GM12875 (cell line): ENCODE measurements around the gene ADGRB2.
"Not testable (repeated sequence)": the region's sequence is repeated elsewhere in the genome, so short reads cannot be mapped to it uniquely, and the experiment has no call there.

Source experiments
- H3K4me3 ChIP-seq: one replicate; pipeline ENCODE4 v1.5.1; 2011; ENCODE audit warnings: low read depth, low read length, control low read depth
- TF ChIP-seq, protein P1 (sequence below): IDR thresholded peaks from 2 replicates; pipeline ENCODE4 v1.5.1; 2011; ENCODE audit warnings: low read depth, mild to moderate bottlenecking, control low read depth, inconsistent platforms, low read length, moderate library complexity, borderline replicate concordance; ENCODE audit not compliant: insufficient read depth

The ADGRB2 gene

DNA sequence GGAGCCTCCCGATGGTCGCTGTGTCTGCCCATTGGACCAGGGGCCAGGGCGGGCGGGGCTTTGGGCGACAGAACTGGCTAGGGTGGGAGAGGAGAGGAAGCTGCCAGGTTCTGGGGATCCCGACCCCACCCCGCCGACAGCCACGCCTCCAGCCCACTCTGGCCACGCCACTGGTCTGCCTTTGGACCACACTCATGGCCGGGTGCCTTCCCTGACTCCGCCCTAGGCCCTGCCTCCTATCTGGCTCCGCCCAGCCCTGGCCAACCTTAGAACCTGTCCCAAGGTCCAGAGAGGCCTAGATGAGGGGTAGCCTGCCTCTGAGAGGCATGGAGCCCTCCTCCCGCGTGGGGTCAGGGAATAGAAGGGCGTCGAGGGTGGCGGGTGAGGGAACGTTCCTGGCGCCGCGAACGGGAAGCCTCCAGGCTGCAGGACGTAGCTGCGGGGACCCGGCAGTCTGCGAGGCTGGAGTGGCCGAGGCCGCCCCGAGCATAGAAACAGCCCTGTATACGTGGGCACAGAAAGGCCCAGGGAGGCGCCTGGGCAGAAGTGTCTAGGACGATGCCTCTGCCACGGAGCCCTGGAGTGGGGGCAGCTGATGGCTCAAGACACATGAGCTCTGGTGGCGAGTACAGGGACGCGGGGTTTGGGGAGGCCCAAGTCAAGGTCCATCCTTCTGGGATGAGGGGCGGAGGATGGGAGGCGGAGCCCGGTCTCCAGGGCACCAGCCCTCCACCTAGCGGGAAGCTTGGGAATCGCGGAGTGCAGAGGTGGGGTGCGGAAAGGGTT, 48.9 kb downstream of the ADGRB2 start:
- no peak overlapping the region for H3K4me3 ChIP-seq
- TF ChIP-seq, protein P1, sequence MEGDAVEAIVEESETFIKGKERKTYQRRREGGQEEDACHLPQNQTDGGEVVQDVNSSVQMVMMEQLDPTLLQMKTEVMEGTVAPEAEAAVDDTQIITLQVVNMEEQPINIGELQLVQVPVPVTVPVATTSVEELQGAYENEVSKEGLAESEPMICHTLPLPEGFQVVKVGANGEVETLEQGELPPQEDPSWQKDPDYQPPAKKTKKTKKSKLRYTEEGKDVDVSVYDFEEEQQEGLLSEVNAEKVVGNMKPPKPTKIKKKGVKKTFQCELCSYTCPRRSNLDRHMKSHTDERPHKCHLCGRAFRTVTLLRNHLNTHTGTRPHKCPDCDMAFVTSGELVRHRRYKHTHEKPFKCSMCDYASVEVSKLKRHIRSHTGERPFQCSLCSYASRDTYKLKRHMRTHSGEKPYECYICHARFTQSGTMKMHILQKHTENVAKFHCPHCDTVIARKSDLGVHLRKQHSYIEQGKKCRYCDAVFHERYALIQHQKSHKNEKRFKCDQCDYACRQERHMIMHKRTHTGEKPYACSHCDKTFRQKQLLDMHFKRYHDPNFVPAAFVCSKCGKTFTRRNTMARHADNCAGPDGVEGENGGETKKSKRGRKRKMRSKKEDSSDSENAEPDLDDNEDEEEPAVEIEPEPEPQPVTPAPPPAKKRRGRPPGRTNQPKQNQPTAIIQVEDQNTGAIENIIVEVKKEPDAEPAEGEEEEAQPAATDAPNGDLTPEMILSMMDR = peak; percentile 74; the same call in 1 of the 2 replicates

DNA sequence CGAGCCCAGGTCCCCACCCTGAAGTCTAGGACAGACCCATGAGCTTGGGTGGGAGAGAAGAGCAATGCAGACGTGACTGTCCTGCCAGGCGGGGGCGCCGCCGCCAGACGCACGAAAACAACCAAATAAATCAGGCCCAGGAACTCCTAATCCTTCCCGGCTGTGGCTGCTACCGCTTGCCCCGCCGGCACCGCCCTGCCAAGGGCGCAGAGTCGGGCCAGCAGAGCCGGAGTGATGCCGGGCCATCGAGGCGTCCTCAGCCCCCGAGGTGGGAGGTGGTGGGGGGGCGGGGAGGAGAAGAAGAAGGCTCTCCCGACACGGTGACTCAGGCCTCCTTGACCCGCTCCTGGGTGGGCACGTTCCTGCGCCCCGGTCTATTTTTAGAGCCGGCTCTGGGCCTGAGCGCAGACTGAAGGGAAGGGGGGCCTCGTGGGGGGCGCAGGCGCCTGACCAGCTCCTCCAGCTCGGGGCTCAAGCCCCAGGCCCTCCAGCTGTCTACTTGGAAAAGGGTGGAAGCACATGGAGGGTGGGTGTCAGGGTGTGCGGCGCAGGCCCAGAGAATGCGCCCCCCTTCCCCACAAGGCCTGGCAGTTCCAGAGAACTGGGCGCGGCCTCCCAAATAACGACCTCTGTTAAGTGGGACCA, 49.6 kb downstream of the ADGRB2 start:
- TF ChIP-seq, protein P1 = peak; percentile 60
- H3K4me3 ChIP-seq = no peak overlapping the region

DNA sequence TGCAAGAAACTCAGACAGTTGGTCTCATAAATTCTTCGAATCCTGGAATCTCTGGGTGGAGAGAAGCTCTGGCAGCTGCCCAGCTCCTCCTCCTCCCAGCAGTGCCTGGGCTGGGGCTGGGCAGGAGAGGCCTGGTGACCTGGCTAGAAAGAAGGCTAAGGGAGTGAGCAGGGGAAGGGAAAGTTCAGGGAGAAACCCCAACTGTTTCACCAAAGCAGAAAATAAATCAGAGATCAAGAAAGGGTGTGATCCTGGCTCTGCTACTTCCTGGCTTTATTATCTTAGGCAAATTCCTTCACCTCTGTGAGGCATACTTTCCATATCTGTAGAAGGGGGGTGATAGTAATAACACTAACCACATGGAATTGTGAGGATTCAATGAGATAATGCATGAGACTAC, 51.5 kb downstream of the ADGRB2 start:
- no peak overlapping the region for H3K4me3 ChIP-seq
- TF ChIP-seq, protein P1 = no peak

DNA sequence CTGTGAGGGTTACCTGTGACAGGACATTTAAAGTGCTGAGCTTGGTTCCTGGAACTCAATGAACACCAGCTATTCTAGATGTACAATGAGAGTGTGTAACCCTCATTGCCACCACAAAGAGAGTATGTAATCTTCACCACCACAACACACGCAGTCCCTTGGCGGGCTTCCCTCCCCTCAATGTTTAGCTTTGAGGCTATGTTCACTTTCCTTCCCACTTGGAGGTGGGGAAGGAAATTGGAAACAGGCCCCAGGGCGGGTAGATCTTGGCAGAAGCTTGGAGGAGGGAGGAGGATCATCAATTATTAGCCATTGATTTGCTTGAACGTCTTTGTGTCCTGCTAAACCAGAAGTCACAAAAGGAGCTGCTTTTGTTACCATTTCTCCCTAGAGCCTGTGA, 52.1 kb downstream of the ADGRB2 start:
- TF ChIP-seq, protein P1 = no peak
- no peak overlapping the region for H3K4me3 ChIP-seq

DNA sequence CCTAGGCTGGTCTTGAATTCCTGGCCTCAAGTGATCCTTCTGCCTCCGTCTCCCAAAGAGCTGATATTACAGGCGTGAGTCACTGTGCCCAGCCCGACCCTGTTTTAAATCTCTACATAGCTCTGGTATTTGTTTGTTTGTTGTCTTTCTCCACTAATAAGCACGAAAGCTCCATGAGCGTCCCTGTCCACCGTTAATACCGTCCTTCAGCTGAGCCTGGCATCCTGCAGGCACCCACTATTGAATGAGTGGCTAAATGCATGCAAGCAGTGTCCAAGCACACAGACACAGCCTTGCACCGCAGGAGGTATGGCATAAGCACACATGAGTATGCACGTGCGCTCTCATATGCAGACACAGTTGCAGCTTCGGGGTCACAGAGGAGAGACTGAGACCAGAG, 55.8 kb downstream of the ADGRB2 start:
- no peak overlapping the region for H3K4me3 ChIP-seq
- TF ChIP-seq, protein P1 = no peak

DNA sequence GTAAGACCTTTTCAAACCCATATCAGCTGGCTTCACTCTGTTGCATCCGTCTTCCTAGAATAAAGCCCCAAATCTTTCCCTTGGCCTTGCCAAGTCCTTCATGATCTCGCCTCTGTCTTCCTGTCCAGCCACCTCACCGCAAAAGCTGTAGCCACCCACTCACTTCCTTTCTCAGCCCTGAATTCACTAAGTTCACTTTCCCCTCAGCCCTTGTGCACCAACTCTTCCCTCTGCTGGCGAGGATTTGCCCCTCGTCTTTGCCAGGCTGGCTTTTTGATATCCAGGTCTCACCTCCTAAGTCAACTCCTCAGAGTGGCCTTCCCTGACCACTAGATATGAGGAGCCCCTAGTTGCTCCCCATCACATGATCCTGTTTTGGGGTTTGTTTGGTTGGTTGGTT, 56.4 kb downstream of the ADGRB2 start:
- no peak overlapping the region for H3K4me3 ChIP-seq
- TF ChIP-seq, protein P1 = peak; percentile 29; the same call in 1 of the 2 replicates

DNA sequence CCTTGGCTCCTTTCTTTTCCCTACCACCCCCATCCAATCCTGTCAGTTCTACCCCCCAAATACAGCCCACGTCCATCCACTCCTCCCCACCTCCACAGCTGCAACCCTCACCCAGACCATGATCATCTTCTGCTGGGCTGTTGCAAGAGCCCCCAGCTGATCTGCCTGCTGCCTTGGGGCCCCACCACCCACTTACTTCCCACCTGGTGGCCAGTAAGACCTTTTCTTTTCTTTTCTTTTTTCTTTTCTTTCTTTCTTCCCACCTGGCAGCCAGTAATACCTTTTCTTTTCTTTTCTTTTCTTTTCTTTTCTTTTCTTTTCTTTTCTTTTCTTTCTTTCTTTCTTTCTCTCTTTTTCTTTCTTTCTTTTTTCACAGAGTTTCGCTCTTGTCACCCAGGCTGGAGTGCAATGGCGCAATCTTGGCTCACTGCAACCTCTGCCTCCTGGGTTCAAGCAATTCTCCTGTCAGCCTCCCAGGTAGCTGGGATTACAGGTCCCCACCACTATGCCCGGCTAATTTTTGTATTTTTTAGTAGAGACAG, 57.0 kb downstream of the ADGRB2 start:
- not testable (repeated sequence) for H3K4me3 ChIP-seq
